Iris pigment epithelial cell (primary cell): Measurements from ENCODE around the gene GTF2F2.
"Not testable (repeated sequence)": the region's sequence is repeated elsewhere in the genome, so short reads cannot be mapped to it uniquely, and the experiment has no call there.

Source experiments
- DNase-seq: peaks from one replicate; pipeline ENCODE4 v3.0.0-alpha.2; 2011; ENCODE audit warnings: low read depth

Gene GTF2F2

GRCh38 chr13:45215392-45216077 lies 95.2 kb downstream of the GTF2F2 start:
- no peak for DNase-seq

GRCh38 chr13:45216193-45216592 lies 95.9 kb downstream of the GTF2F2 start:
- DNase-seq = no peak

GRCh38 chr13:45218689-45219088 lies 98.4 kb downstream of the GTF2F2 start:
- DNase-seq = no peak

GRCh38 chr13:45219123-45219891 lies 99.0 kb downstream of the GTF2F2 start:
- DNase-seq = peak; percentile 60

GRCh38 chr13:45219938-45220375 lies 99.6 kb downstream of the GTF2F2 start:
- DNase-seq = peak; percentile 77

- no peak for DNase-seq
Observed at GRCh38 chr13:45220403-45220802, 100.1 kb downstream of the GTF2F2 start.

- DNase-seq = no peak
Observed at GRCh38 chr13:45222516-45222915, 102.2 kb downstream of the GTF2F2 start.

GRCh38 chr13:45222919-45223318 lies 102.6 kb downstream of the GTF2F2 start:
- DNase-seq = no peak

GRCh38 chr13:45224176-45224575 lies 103.9 kb downstream of the GTF2F2 start:
- DNase-seq = peak; percentile 31

GRCh38 chr13:45225370-45225769 lies 105.1 kb downstream of the GTF2F2 start:
- DNase-seq = no peak

- no peak for DNase-seq
Observed at GRCh38 chr13:45226024-45226423, 105.7 kb downstream of the GTF2F2 start.

- no peak for DNase-seq
Observed at GRCh38 chr13:45228002-45228401, 107.7 kb downstream of the GTF2F2 start.

GRCh38 chr13:45229172-45229571 lies 108.9 kb downstream of the GTF2F2 start:
- DNase-seq = no peak

- no peak for DNase-seq
Observed at GRCh38 chr13:45231305-45231704, 111.0 kb downstream of the GTF2F2 start.

- DNase-seq = peak; percentile 41
Observed at GRCh38 chr13:45231722-45232121, 111.4 kb downstream of the GTF2F2 start.

GRCh38 chr13:45232591-45232990 lies 112.3 kb downstream of the GTF2F2 start:
- no peak for DNase-seq

GRCh38 chr13:45238945-45239795 lies 118.9 kb downstream of the GTF2F2 start:
- peak; percentile 72 for DNase-seq

- no peak for DNase-seq
Observed at GRCh38 chr13:45240143-45240542, 119.8 kb downstream of the GTF2F2 start.

GRCh38 chr13:45242070-45242469 lies 121.8 kb downstream of the GTF2F2 start:
- peak; percentile 58 for DNase-seq

GRCh38 chr13:45242524-45242923 lies 122.2 kb downstream of the GTF2F2 start:
- DNase-seq = no peak

GRCh38 chr13:45243077-45243476 lies 122.8 kb downstream of the GTF2F2 start:
- DNase-seq = no peak

- DNase-seq = not testable (repeated sequence)
Observed at GRCh38 chr13:45244736-45245135, 124.4 kb downstream of the GTF2F2 start.

- no peak for DNase-seq
Observed at GRCh38 chr13:45249662-45250061, 129.4 kb downstream of the GTF2F2 start.
